H9 (cell line): ENCODE measurements around the gene DUS1L. TPM values are rescaled to one million over a fixed set of nuclear protein-coding genes. Genes with fewer than 3 reads are reported as not detected.

Source experiments
- DNase-seq: peaks from one replicate; pipeline ENCODE4 v3.0.0-alpha.2; 2017
- H2AFZ ChIP-seq: one replicate; pipeline ENCODE4 v1.6.1; 2013; ENCODE audit warnings: mild to moderate bottlenecking, low read length, control low read depth, moderate library complexity
- H2AK5ac ChIP-seq: 2 replicates; pipeline ENCODE4 v1.6.1; 2013; ENCODE audit warnings: low read length, control low read depth, mixed read lengths; ENCODE audit not compliant: insufficient read length
- H2BK120ac ChIP-seq: one replicate; pipeline ENCODE4 v1.6.1; 2013; ENCODE audit warnings: low read depth, mild to moderate bottlenecking, low read length, control low read depth, inconsistent platforms; ENCODE audit not compliant: poor library complexity, severe bottlenecking
- H2BK12ac ChIP-seq: 2 replicates; pipeline ENCODE4 v1.6.1; 2013; ENCODE audit warnings: low read length, control low read depth, mixed read lengths, low read depth; ENCODE audit not compliant: insufficient read length
- H2BK15ac ChIP-seq: 2 replicates; pipeline ENCODE4 v1.6.1; 2013; ENCODE audit warnings: low read depth, low read length, control low read depth
- H2BK20ac ChIP-seq: one replicate; pipeline ENCODE4 v1.6.1; 2013; ENCODE audit warnings: low read depth, mild to moderate bottlenecking, low read length, control low read depth, inconsistent platforms; ENCODE audit not compliant: poor library complexity, severe bottlenecking
- H2BK5ac ChIP-seq: 2 replicates; pipeline ENCODE4 v1.6.1; 2013; ENCODE audit warnings: low read length, control low read depth, mixed read lengths; ENCODE audit not compliant: insufficient read length
- H3K14ac ChIP-seq: 2 replicates; pipeline ENCODE4 v1.6.1; 2013; ENCODE audit warnings: low read length, control low read depth; ENCODE audit not compliant: insufficient read depth
- H3K18ac ChIP-seq: 2 replicates; pipeline ENCODE4 v1.6.1; 2013; ENCODE audit warnings: low read depth, mild to moderate bottlenecking, mixed read lengths, low read length, control low read depth; ENCODE audit not compliant: insufficient read length
- H3K23ac ChIP-seq: 2 replicates; pipeline ENCODE4 v1.6.1; 2013; ENCODE audit warnings: low read length, control low read depth, mixed read lengths, low read depth; ENCODE audit not compliant: insufficient read length
- H3K23me2 ChIP-seq: 2 replicates; pipeline ENCODE4 v1.6.1; 2013; ENCODE audit warnings: low read depth, mild to moderate bottlenecking, mixed read lengths, low read length, control low read depth; ENCODE audit not compliant: insufficient read length, poor library complexity, severe bottlenecking
- H3K27ac ChIP-seq: 2 replicates; pipeline ENCODE4 v1.5.1; 2013; ENCODE audit warnings: low read length, control low read depth, mixed read lengths, low read depth; ENCODE audit not compliant: insufficient read length
- H3K27me3 ChIP-seq: 2 replicates; pipeline ENCODE4 v1.6.1; 2013; ENCODE audit warnings: low read length, control low read depth, inconsistent platforms; ENCODE audit not compliant: insufficient read depth
- H3K4ac ChIP-seq: 2 replicates; pipeline ENCODE4 v1.6.1; 2013; ENCODE audit warnings: low read depth, mild to moderate bottlenecking, control low read depth, inconsistent platforms, low read length, moderate library complexity
- H3K4me1 ChIP-seq: 2 replicates; pipeline ENCODE4 v1.6.1; 2013; ENCODE audit warnings: low read length, control low read depth, inconsistent platforms; ENCODE audit not compliant: insufficient read depth
- H3K4me2 ChIP-seq: 2 replicates; pipeline ENCODE4 v1.6.1; 2013; ENCODE audit warnings: low read length, control low read depth, mixed read lengths; ENCODE audit not compliant: insufficient read length, insufficient read depth
- H3K56ac ChIP-seq: 2 replicates; pipeline ENCODE4 v1.6.1; 2013; ENCODE audit warnings: low read depth, mild to moderate bottlenecking, mixed read lengths, low read length, control low read depth; ENCODE audit not compliant: insufficient read length
- H3K79me1 ChIP-seq: 2 replicates; pipeline ENCODE4 v1.6.1; 2013; ENCODE audit warnings: low read depth, mild to moderate bottlenecking, moderate library complexity, low read length, control low read depth, inconsistent platforms; ENCODE audit not compliant: insufficient read depth, poor library complexity, severe bottlenecking
- H3K79me2 ChIP-seq: 2 replicates; pipeline ENCODE4 v1.6.1; 2013; ENCODE audit warnings: low read length, control low read depth, inconsistent platforms; ENCODE audit not compliant: insufficient read depth
- H3K9ac ChIP-seq: 2 replicates; pipeline ENCODE4 v1.6.1; 2013; ENCODE audit warnings: low read length, control low read depth, mixed read lengths; ENCODE audit not compliant: insufficient read length; ENCODE audit errors: extremely low read depth
- H3K9me3 ChIP-seq: one replicate; pipeline ENCODE4 v1.6.1; 2013; ENCODE audit warnings: low read depth, low read length, inconsistent platforms; ENCODE audit not compliant: control insufficient read depth
- H3T11ph ChIP-seq: one replicate; pipeline ENCODE4 v1.6.1; 2013; ENCODE audit warnings: mild to moderate bottlenecking, low read length, control low read depth, inconsistent platforms
- H4K20me1 ChIP-seq: one replicate; pipeline ENCODE4 v1.6.1; 2013; ENCODE audit not compliant: control insufficient read depth, insufficient read length, insufficient read depth
- H4K5ac ChIP-seq: 2 replicates; pipeline ENCODE4 v1.6.1; 2013; ENCODE audit warnings: low read depth, mild to moderate bottlenecking, mixed read lengths, low read length, control low read depth; ENCODE audit not compliant: insufficient read length
- H4K8ac ChIP-seq: replicated peaks from 2 replicates; pipeline ENCODE4 v1.6.1; 2013; ENCODE audit warnings: low read length, control low read depth, mixed read lengths, low read depth; ENCODE audit not compliant: insufficient read length
- H4K91ac ChIP-seq: 2 replicates; pipeline ENCODE4 v1.6.1; 2013; ENCODE audit warnings: low read depth, mild to moderate bottlenecking, moderate library complexity, mixed read lengths, low read length, control low read depth; ENCODE audit not compliant: insufficient read length
- H3K27ac Mint-ChIP-seq, 3 experiments: 2 replicates in 2 of 3; 3 replicates in 1 of 3; pipeline ENCODE4 v1.8.0; 2020 to 2021; ENCODE audit warnings: mixed read lengths in 3 of 3, mild to moderate bottlenecking in 1 of 3, moderate library complexity in 1 of 3
- H3K27me3 Mint-ChIP-seq: 2 replicates; pipeline ENCODE4 v1.8.0; 2021; ENCODE audit warnings: low read depth, mild to moderate bottlenecking, moderate library complexity, mixed read lengths
- H3K36me3 Mint-ChIP-seq, 3 experiments: 2 replicates in 2 of 3; 3 replicates in 1 of 3; pipeline ENCODE4 v1.8.0; 2020 to 2021; ENCODE audit warnings: low read depth in 3 of 3, mixed read lengths in 3 of 3; ENCODE audit not compliant: insufficient read depth in 1 of 3
- H3K4me1 Mint-ChIP-seq, 2 experiments: 2 replicates each; pipeline ENCODE4 v1.8.0; 2020; ENCODE audit warnings: mixed read lengths in 2 of 2
- H3K4me3 Mint-ChIP-seq, 2 experiments: 2 replicates in 1 of 2; 3 replicates in 1 of 2; pipeline ENCODE4 v1.8.0; 2020 to 2021; ENCODE audit warnings: mild to moderate bottlenecking in 2 of 2, mixed read lengths in 2 of 2, moderate library complexity in 1 of 2
- H3K9me3 Mint-ChIP-seq, 2 experiments: 2 replicates in 1 of 2; 3 replicates in 1 of 2; pipeline ENCODE4 v1.8.0; 2020; ENCODE audit warnings: mild to moderate bottlenecking in 2 of 2, mixed read lengths in 2 of 2, moderate library complexity in 1 of 2
- WGBS: extraction: QIAGEN DNeasy Blood & Tissue Kit; methylation state at CpG from one replicate; pipeline ENCODE4 v1.1.7; 2013; ENCODE audit warnings: missing lambda C conversion rate, low lambda C conversion rate, mixed read lengths; ENCODE audit not compliant: insufficient read length; ENCODE audit errors: extremely low coverage; 5-methylcytosine and 5-hydroxymethylcytosine counted together
- total RNA-seq: library from RNA; stranded (reverse); gene quantifications from 2 replicates; pipeline ENCODE4 v1.2.1, GENCODE V29; 2021
- TF ChIP-seq, protein P1 (sequence below): fragments of 200-600 bp; sonication (generic); conservative IDR thresholded peaks from 3 replicates; pipeline ENCODE4 v1.8.0; 2021; ENCODE audit warnings: antibody characterized with exemption, mild to moderate bottlenecking

Gene DUS1L
- total RNA-seq, 1 experiment from 2014 or later = 103 TPM

DNA sequence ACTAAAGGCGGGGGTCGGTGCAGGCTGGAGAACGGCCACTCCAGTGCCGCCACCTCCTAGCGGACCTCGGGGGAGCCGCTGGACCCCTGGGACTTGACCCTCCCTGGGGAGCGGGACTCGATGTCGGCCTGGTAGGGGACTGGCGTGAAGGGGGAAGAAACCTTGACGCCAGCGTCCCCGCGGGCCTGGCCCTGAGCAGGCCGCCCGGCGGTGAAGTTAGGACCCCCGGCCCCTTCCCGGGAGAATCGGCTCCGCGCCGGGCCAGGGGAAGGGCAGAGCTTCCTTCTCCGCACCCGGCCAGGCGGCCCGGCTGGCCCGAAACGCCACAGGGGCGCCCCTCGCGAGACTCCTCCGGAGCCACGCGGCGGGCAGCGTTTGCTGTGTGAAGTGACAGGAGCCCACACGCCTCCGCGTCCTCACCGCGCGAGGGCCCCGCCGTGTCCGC is 389 bp downstream of the DUS1L start:
- no peaks in the 10 kb centered on the region for H4K20me1 ChIP-seq
- peaks cover 4 to 5% of the 10 kb centered on the region in 2 experiments for H3K4me1 Mint-ChIP-seq
- peak overlapping the region; percentile 70 to 73 for H3K4me3 Mint-ChIP-seq
- no peak overlapping the region for H2BK20ac ChIP-seq
- no peak for DNase-seq
- no peak overlapping the region for H4K5ac ChIP-seq
- no peak overlapping the region for H2BK120ac ChIP-seq
- H2AFZ ChIP-seq = no peak overlapping the region
- no peaks in the 10 kb centered on the region for H3K79me2 ChIP-seq
- H3K79me1 ChIP-seq = no peaks in the 10 kb centered on the region
- no peak overlapping the region for H2BK15ac ChIP-seq
- H4K8ac ChIP-seq = no peak overlapping the region
- H3K23me2 ChIP-seq = peaks cover 15% of the 10 kb centered on the region
- WGBS = no CpG with 5 or more reads among the region's 47 CpGs
- no peak overlapping the region for H4K91ac ChIP-seq
- peak overlapping the region; percentile 75 for H3K4me2 ChIP-seq
- no peak overlapping the region for H2BK5ac ChIP-seq
- H3T11ph ChIP-seq = no peak overlapping the region
- H3K9me3 ChIP-seq = no peaks in the 10 kb centered on the region
- no peaks in the 10 kb centered on the region for H3K27me3 ChIP-seq
- TF ChIP-seq, protein P1, sequence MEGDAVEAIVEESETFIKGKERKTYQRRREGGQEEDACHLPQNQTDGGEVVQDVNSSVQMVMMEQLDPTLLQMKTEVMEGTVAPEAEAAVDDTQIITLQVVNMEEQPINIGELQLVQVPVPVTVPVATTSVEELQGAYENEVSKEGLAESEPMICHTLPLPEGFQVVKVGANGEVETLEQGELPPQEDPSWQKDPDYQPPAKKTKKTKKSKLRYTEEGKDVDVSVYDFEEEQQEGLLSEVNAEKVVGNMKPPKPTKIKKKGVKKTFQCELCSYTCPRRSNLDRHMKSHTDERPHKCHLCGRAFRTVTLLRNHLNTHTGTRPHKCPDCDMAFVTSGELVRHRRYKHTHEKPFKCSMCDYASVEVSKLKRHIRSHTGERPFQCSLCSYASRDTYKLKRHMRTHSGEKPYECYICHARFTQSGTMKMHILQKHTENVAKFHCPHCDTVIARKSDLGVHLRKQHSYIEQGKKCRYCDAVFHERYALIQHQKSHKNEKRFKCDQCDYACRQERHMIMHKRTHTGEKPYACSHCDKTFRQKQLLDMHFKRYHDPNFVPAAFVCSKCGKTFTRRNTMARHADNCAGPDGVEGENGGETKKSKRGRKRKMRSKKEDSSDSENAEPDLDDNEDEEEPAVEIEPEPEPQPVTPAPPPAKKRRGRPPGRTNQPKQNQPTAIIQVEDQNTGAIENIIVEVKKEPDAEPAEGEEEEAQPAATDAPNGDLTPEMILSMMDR = no peak
- no peak overlapping the region for H3K23ac ChIP-seq
- no peaks in the 10 kb centered on the region for H3K4me1 ChIP-seq
- H3K4ac ChIP-seq = no peak overlapping the region
- no peak overlapping the region for H3K27ac ChIP-seq
- peaks cover 10% of the 10 kb centered on the region for H3K27me3 Mint-ChIP-seq
- no peak overlapping the region for H3K18ac ChIP-seq
- H3K9me3 Mint-ChIP-seq = no peaks in the 10 kb centered on the region; a peak in 1 of 5 replicates
- peak overlapping the region; percentile 47 for H3K9ac ChIP-seq
- no peak overlapping the region for H2BK12ac ChIP-seq
- peak overlapping the region; percentile 9; the same call in 1 of the 2 replicates for H3K14ac ChIP-seq
- no peak overlapping the region for H3K27ac Mint-ChIP-seq
- no peak overlapping the region for H2AK5ac ChIP-seq
- no peak overlapping the region for H3K56ac ChIP-seq
- H3K36me3 Mint-ChIP-seq = peaks cover 3 to 15% (median 11%) of the 10 kb centered on the region in 3 experiments
